HEK293 (cell line): ENCODE measurements around the gene PDE11A.

Source experiments
- CTCF ChIA-PET: fragments of 350-600 bp; formaldehyde crosslinking; extraction: SDS; loops from one replicate; lab custom pipeline; 2021; ENCODE audit warnings: antibody characterized with exemption; lab: Yijun Ruan, JAX
- POLR2A ChIA-PET: fragments of 300-600 bp; formaldehyde crosslinking; extraction: SDS; loops from one replicate; lab custom pipeline; 2020; ENCODE audit warnings: antibody characterized with exemption, inconsistent platforms; lab: Yijun Ruan, JAX
- H3K27ac ChIP-seq: fragments of 200-500 bp; sonication (Bioruptor generic); 2 replicates; pipeline ENCODE4 v1.5.1; 2014; ENCODE audit warnings: low read depth, low read length, control low read depth, inconsistent platforms; ENCODE audit errors: extremely low read depth
- H3K36me3 ChIP-seq, 2 experiments: fragments of 200-500 bp in 1 of 2; sonication (Bioruptor generic) in 1 of 2; 1 replicate in 1 of 2; 2 replicates in 1 of 2; pipeline ENCODE4 v1.5.1; 2014 to 2017; ENCODE audit warnings: inconsistent platforms in 2 of 2, low read length in 2 of 2; ENCODE audit not compliant: control insufficient read depth in 2 of 2, insufficient read depth in 1 of 2
- H3K4me1 ChIP-seq: fragments of 200-500 bp; sonication (Bioruptor generic); 2 replicates; pipeline ENCODE4 v1.5.1; 2014; ENCODE audit warnings: mild to moderate bottlenecking, low read length, inconsistent platforms; ENCODE audit not compliant: control insufficient read depth, insufficient read depth
- H3K4me3 ChIP-seq: 2 replicates; pipeline ENCODE4 v1.5.1; 2011; ENCODE audit warnings: low read depth, mild to moderate bottlenecking, control low read depth, low read length, moderate library complexity
- H3K9me3 ChIP-seq: fragments of 200-500 bp; sonication (Bioruptor generic); 2 replicates; pipeline ENCODE4 v1.5.1; 2014; ENCODE audit warnings: low read depth, low read length, inconsistent platforms; ENCODE audit not compliant: control insufficient read depth, insufficient read depth
- PRDM2 ChIP-seq: fragments of 450-650 bp; formaldehyde crosslinking; IDR thresholded peaks from 2 replicates; pipeline ENCODE4 v1.5.1; 2016; ENCODE audit warnings: missing biosample characterization, missing genetic modification characterization, borderline replicate concordance
- PRDM6 ChIP-seq: fragments of 450-650 bp; formaldehyde crosslinking; IDR thresholded peaks from 2 replicates; pipeline ENCODE4 v1.5.1; 2017; ENCODE audit warnings: missing biosample characterization, missing genetic modification characterization
- ZFP41 ChIP-seq: fragments of 450-650 bp; formaldehyde crosslinking; IDR thresholded peaks from 2 replicates; pipeline ENCODE4 v1.5.1; 2016; ENCODE audit warnings: missing biosample characterization, missing genetic modification characterization, borderline replicate concordance
- ZFP69B ChIP-seq: fragments of 450-650 bp; formaldehyde crosslinking; IDR thresholded peaks from 2 replicates; pipeline ENCODE4 v1.5.1; 2016; ENCODE audit warnings: missing biosample characterization, missing genetic modification characterization
- ZNF138 ChIP-seq: fragments of 450-650 bp; formaldehyde crosslinking; IDR thresholded peaks from 2 replicates; pipeline ENCODE4 v1.5.1; 2016; ENCODE audit warnings: missing biosample characterization, missing genetic modification characterization, borderline replicate concordance
- ZNF146 ChIP-seq: fragments of 450-650 bp; formaldehyde crosslinking; IDR thresholded peaks from 2 replicates; pipeline ENCODE4 v1.5.1; 2016; ENCODE audit warnings: missing biosample characterization, missing genetic modification characterization
- ZNF174 ChIP-seq: fragments of 450-650 bp; formaldehyde crosslinking; IDR thresholded peaks from 2 replicates; pipeline ENCODE4 v1.5.0; 2017; ENCODE audit warnings: missing biosample characterization, mild to moderate bottlenecking, missing genetic modification characterization
- ZNF221 ChIP-seq: fragments of 450-650 bp; formaldehyde crosslinking; IDR thresholded peaks from 2 replicates; pipeline ENCODE4 v1.5.1; 2017; ENCODE audit warnings: missing biosample characterization, missing genetic modification characterization, borderline replicate concordance
- ZNF302 ChIP-seq: fragments of 450-650 bp; formaldehyde crosslinking; IDR thresholded peaks from 2 replicates; pipeline ENCODE4 v1.5.1; 2016; ENCODE audit warnings: missing biosample characterization, missing genetic modification characterization, low read depth
- ZNF341 ChIP-seq: fragments of 450-650 bp; formaldehyde crosslinking; IDR thresholded peaks from 2 replicates; pipeline ENCODE4; 2016; ENCODE audit warnings: low read depth, missing biosample characterization, missing genetic modification characterization
- ZNF555 ChIP-seq: fragments of 450-650 bp; formaldehyde crosslinking; conservative IDR thresholded peaks from 2 replicates; pipeline ENCODE4 v1.5.1; 2017; ENCODE audit warnings: missing biosample characterization, mild to moderate bottlenecking, missing genetic modification characterization, inconsistent platforms
- ZNF610 ChIP-seq: fragments of 450-650 bp; formaldehyde crosslinking; IDR thresholded peaks from 2 replicates; pipeline ENCODE4 v1.5.1; 2016; ENCODE audit warnings: missing biosample characterization, missing genetic modification characterization, borderline replicate concordance
- ZNF660 ChIP-seq: fragments of 450-650 bp; IDR thresholded peaks from 2 replicates; pipeline ENCODE4 v1.5.1; 2018; ENCODE audit warnings: missing biosample characterization, mild to moderate bottlenecking, missing genetic modification characterization
- ZXDB ChIP-seq: fragments of 450-650 bp; formaldehyde crosslinking; IDR thresholded peaks from 2 replicates; pipeline ENCODE4 v1.5.1; 2016; ENCODE audit warnings: missing biosample characterization, missing genetic modification characterization
- TF ChIP-seq, protein P1 (sequence below): fragments of 450-650 bp; IDR thresholded peaks from 2 replicates; pipeline ENCODE4 v1.5.1; 2018; ENCODE audit warnings: missing biosample characterization, mild to moderate bottlenecking, missing genetic modification characterization
- TF ChIP-seq, protein P2 (sequence below): fragments of 450-650 bp; formaldehyde crosslinking; IDR thresholded peaks from 2 replicates; pipeline ENCODE4 v1.5.1; 2016; ENCODE audit warnings: missing biosample characterization, missing genetic modification characterization

PDE11A gene

DNA sequence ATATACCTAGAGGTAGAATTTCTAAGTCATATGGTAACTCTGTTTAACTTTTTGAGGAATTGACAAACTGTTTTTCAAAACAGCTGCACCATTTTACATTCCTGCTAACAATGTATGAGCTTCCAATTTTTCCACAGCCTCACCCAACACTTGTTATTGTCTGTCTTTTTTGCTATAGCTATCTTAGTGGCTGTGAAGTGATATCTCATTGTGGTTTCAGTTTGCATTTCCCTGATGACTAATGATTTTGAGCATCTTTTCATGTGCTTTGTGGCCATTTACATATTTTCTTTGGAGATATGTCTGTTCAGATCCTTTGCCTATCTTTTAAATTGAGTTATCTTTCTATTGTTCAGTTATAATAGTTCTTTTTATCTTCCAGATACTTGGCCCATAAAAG lies 406.2 kb downstream of the PDE11A start:
- Histone ChIP-seq H3K4me1 (no peaks in the 10 kb centered on the region), H3K9me3 (no peaks in the 10 kb centered on the region), H3K27ac (no peak overlapping the region), H3K4me3 (no peak overlapping the region), H3K36me3 (no peaks in the 10 kb centered on the region)
- POLR2A ChIA-PET: no interaction called here
- CTCF ChIA-PET: interaction anchor here (0.7 kb wide), 1 partner anchor 85 kb away, joined by 3 read pairs; no protein-coding TSS in a partner anchor
- TF ChIP-seq, protein P1, sequence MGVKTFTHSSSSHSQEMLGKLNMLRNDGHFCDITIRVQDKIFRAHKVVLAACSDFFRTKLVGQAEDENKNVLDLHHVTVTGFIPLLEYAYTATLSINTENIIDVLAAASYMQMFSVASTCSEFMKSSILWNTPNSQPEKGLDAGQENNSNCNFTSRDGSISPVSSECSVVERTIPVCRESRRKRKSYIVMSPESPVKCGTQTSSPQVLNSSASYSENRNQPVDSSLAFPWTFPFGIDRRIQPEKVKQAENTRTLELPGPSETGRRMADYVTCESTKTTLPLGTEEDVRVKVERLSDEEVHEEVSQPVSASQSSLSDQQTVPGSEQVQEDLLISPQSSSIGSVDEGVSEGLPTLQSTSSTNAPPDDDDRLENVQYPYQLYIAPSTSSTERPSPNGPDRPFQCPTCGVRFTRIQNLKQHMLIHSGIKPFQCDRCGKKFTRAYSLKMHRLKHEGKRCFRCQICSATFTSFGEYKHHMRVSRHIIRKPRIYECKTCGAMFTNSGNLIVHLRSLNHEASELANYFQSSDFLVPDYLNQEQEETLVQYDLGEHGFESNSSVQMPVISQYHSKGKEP (tag by site-specific recombination): no peak
- no peak for TF ChIP-seq PRDM2 (tag by site-specific recombination)
- TF ChIP-seq, all 188 proteins: peak for 0

- Histone ChIP-seq H3K36me3 (no peaks in the 10 kb centered on the region), H3K4me1 (no peaks in the 10 kb centered on the region), H3K9me3 (no peaks in the 10 kb centered on the region), H3K4me3 (no peak overlapping the region), H3K27ac (no peak overlapping the region)
- CTCF ChIA-PET: interaction anchor here (0.7 kb wide), 1 partner anchor 85 kb away, joined by 3 read pairs; no protein-coding TSS in a partner anchor
- POLR2A ChIA-PET: no interaction called here
- TF ChIP-seq ZNF302 (tag by site-specific recombination) (no peak), ZNF555 (tag by site-specific recombination) (no peak), PRDM6 (no peak), ZNF610 (no peak), ZNF341 (tag by site-specific recombination) (no peak), PRDM2 (tag by site-specific recombination) (no peak), ZNF660 (tag by site-specific recombination) (no peak), ZFP41 (tag by site-specific recombination) (no peak), ZFP69B (tag by site-specific recombination) (no peak), ZNF138 (tag by site-specific recombination) (no peak), ZNF146 (tag by site-specific recombination) (no peak), ZNF174 (tag by site-specific recombination) (no peak), ZXDB (tag by site-specific recombination) (no peak), ZNF221 (tag by site-specific recombination) (no peak)
- TF ChIP-seq, protein P2, sequence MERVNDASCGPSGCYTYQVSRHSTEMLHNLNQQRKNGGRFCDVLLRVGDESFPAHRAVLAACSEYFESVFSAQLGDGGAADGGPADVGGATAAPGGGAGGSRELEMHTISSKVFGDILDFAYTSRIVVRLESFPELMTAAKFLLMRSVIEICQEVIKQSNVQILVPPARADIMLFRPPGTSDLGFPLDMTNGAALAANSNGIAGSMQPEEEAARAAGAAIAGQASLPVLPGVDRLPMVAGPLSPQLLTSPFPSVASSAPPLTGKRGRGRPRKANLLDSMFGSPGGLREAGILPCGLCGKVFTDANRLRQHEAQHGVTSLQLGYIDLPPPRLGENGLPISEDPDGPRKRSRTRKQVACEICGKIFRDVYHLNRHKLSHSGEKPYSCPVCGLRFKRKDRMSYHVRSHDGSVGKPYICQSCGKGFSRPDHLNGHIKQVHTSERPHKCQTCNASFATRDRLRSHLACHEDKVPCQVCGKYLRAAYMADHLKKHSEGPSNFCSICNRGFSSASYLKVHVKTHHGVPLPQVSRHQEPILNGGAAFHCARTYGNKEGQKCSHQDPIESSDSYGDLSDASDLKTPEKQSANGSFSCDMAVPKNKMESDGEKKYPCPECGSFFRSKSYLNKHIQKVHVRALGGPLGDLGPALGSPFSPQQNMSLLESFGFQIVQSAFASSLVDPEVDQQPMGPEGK (tag by site-specific recombination): no peak
These were observed 406.6 kb downstream of the PDE11A start for GRCh38 chr2:177665948-177666347.
